ENCODE measurements around the gene PIGU.

- TF ChIP-seq CTCF (IDR thresholded peaks at IDR 0.05) (no peak), EZH2 (IDR thresholded peaks at IDR 0.05) (no peak), EZH2phosphoT487 (IDR thresholded peaks at IDR 0.05) (no peak)
Observed at GRCh38 chr20:34720266-34720665, 43.4 kb upstream of the PIGU start.
